GM21528 (cell line): ENCODE data around the gene DSCAML1.

Experiments
- ATAC-seq: cut with Tn5 transposase; IDR thresholded peaks from one replicate; pipeline ENCODE4 v1.9.1; 2021; ENCODE audit warnings: mild to moderate bottlenecking, moderate library complexity; ENCODE audit not compliant: unreplicated experiment, low FRiP score

The DSCAML1 gene

DNA sequence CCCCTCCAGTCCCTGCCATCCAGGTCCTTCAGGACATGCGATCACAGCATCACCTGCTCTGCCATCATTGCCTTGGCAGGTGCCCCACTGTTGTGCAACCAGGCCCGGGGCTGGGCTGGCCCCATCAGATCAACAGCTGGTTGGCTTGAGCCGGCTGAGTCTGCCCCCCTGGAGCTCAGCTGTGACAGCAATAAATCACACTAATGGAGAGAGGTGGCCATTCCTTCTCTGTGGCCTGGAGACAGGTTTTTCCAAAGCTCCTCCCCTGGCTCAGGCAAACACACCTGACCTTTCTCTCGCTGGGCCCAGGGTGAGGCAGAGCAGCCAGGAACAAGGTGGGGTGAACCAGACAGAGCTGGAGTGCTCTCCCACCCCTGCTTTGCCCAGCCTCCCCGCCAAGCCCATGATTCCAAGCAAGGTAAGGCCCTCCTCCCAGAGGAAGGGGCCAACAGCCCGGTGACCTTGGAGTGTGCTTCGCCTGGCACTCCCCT, 36.4 kb upstream of the DSCAML1 start:
- ATAC-seq, result no peak

DNA sequence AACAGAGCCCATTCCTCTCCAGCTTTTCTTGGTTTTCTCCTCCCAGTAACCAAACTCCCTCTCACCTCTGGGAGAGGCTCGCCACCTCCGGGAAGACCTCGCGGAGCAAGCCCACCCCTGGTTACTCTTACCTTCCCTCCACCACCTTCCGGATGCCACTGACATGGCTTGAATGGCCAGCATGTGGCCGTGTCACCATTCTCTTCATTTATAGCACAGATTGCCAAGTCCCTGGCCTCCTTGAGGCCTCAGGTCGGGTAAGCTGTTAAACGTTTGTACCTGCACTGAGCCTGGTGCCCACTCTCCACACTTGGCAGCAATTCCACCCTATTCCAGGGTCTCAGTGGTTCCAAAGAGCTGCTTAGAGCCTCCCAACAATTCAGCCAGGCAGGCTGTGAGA, 35.5 kb upstream of the DSCAML1 start:
- ATAC-seq, result no peak

DNA sequence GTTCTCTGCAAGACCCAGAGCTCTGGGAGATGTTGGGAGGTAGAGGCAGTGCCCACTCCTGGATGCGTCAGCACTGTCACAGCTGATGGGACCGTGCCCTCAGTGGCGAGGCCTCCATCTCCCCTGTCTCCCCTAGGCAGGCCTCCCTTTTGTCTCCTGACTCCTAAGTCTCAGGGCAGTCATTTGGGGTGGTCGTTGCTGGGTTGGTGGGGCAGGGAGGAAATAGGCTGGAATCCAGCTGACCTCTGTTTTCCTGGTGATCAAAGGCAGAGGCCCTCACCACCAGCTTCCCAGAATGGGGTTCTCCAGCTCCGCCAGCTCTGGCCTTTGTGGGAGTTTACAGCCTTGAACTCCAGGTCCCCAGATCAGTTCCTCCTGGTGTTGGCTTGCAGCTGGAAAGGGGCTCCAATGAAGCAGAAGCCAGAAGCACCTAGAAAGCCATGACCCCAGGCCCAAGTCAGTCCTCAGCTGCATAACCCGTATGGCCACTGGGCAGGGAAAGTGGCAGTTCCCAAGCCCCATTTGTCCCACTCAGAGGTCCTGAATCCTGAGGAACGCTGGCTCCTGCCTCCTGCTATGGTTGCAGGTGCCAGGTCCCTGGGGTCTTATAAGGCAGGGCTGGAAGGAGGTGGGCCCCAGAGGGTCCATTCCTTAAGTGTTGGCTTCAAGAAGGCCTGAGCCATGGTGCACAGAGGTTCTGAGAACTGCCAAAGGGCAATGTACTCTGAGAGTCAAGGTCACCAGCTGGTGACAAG, 34.8 kb upstream of the DSCAML1 start:
- no peak for ATAC-seq

DNA sequence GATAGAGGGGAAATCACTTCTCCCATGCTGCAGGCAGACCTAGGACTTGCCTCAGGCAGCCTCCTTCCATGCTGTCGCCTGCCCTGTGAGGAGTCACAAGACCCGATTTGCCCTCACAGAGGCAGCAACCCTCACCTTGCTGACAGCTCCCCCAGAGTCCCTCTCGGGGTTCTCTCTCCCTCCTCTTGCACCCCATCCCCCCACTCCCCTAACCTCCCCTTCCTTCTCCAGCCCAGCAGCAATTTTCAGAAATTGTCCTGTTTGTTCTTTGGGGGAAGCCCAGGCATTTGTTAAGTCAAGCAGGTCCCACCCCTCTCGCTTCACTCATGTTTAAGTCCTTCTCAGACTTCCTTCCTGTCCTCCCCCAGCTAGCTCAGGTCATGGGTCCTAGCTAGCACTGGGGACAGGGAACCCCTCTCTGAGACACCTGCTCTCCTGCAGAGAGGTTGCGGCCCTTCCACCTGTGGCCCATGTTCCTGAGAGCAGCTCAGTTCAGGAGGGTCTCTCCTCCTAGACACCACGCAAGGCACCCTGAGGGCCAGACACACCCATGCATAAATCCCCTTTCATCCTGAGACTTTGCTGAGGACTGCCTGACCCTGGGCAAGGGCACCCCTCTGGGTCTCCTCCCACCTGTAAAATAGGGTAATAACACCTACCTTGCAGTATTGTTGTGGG, 33.8 kb upstream of the DSCAML1 start:
- ATAC-seq, result no peak

DNA sequence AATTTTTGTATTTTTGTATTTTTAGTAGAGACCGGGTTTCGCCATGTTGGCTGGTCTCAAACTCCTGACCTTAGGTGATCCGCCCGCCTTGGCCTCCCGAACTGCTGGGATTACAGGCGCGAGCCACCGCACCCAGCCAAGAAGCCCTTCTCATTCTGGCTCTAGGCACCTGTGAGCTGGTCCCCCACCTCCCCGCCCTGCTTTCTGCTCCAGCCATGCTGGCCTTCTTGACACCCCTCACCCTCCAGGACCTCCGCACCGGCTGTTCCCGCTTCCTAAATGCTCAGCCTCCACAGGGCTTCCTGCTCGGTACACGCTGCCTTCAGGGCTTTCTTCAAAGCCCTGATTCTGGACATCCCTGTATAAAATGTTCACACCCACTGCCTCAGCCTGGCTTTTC, 33.1 kb upstream of the DSCAML1 start:
- no peak for ATAC-seq

DNA sequence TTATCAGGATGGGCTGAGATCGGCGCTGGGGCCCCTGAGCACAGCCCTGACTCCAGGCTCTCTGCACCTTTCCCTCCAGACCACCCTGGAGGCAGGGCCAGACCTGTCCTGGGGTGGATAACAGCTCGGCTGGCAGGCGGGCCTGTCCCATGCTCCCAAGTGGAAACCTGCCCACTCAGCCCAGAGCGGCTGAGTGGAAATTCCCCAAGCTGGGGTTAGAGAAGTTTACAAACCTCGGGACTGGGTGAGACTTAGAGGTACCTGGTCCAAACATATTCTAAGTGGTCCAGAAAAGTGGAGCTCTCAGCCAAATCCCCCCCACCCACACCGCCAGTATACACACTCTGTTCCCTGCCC, 32.3 kb upstream of the DSCAML1 start:
- ATAC-seq, result no peak

DNA sequence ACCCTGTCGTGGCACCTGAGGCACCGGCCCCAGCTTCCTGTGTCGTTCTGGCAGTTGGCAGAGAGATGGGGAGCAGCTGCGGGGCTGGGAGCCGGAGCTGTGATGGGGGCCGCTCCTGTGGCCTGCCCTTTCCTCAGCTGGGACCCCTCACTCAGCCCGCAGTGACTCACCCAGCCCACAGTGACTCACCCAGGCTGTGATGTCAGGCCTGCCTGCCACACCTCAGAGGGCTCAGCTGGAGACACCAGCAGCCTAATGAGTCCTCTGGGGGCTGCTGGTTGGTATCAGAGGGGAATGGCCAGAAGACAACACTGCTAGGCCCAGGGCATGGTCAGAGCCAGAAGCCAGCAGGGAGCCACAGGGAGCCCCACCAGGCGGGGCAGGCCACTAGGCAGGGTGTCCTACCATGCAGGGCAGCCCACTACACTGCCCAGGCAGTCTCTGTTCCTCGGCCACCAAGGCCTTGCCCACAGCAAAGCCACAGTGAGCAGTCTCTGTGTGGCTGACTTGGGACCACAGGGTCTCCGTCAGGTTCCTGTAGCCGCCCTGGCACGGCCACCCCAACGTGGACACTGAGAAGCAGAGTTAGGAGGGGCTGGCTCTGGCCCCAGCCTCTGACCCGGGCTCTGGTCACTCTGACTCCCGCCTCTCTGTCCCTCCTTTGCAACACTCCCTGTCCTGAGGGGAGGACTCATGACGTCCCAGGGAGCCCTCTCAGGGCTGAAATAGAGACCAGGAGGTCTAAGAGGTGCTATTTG, 31.8 kb upstream of the DSCAML1 start:
- no peak for ATAC-seq

DNA sequence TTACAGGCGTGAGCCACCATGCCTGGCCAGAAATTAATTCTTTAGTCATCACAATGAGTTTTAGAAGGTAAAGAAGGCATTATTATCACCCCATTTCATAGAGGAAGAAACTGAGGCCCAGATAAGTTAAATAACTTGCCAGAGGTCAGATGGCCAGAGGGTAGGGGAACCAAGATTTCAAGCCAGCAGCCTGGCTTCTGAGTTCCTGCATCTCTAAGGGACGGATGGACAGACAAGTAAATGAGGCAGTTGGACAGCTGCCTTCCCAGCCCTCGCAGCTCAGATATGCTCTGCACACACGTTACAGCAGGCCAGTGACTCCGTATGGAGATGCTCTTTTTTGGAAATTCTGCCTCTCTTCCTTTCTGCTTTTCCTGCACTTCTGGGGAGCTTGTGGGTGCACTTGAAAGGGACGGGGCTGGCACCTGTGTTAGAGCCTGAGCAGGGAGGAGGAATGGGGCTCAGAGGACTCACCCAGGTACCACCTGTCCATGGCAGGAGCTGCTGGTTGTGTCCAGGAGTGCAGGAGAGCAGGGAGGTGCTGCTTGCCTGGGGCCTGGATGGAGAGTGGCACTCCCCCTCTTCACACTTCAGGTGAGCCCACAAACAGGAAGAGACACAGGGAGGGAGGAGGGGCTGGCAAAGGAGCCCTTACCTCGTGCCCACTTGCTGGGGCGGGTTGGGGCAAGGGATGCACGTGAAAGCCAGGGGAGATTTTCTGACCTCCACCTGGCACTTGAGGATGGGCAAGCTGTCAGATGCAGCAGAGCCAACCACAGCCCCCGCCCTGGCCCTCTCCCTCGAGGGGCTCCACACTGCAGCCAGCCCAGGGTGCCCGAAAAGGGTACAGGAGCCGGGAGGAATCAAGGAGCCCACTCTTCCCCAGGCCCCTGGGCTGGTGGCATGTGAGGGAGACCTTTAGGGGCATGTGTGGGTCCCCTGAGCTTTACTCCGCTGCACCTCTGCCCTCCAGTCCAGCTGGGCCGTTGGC, 30.8 kb upstream of the DSCAML1 start:
- ATAC-seq, result no peak

DNA sequence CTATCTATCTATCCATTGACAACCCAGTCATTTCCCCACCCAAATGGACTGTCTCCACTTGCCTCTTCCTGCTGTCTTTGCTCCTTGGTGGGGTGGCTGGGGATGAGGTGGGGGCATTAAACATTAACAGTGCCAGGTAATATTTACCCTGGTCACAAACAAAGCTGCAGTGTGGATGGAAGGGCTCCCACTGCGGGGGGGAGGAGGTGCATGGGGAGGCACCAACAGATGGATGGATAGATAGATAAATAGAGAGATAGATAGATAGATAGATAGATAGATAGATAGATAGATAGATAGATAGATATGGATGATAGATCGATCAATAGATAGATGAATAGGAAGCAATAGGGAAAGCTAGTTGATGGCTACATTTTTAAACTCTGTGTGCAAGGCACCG, 29.8 kb upstream of the DSCAML1 start:
- ATAC-seq, result no peak

DNA sequence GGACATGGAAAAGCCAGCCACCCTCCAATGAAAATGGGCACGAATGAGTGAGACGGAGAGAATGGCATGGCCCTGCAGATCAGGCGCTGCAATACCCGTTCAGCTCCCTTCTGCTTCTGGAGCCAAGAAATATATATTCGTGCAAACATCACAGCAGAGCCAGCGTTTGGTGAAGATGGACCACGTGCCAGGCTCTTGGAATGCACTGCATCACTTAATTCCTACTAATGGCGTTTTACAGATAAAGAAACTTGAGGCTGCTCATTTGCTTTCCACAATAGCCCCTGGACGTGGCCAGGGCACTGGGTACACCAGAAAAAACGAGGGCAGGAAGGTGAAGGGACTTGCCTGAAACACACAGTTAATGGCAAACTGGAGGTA, 29.2 kb upstream of the DSCAML1 start:
- ATAC-seq, result no peak

DNA sequence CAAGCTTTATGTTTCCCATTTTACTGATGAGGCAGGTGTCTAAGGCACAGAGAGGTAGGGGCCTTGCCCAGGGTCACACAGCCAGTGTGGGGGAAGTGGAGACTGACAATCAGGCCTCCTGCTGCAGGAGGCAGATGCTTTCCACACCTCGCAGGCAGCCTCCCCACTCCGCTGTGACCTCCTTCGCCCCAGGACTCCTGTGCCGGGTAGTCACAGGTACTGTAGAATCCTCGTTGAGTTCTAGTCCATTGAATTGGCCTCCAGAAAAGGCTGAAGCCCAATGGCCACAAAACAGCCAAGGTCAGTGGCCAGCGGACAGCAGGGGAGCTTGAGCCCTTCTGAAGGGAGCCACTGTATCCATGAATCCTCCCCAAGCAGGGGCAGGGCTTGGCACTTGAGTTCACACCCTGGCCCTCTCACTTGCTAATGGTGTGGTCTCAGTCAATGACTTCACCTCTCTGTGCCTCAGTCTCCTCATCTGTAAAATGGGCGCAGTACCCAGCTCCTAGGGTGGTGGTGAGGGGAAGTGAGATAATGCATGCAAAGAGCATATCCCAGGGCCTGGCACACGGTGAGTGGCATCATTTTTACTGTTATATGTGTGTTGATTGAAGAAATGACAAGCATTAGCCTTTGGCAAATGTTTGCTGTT, 28.6 kb upstream of the DSCAML1 start:
- ATAC-seq, result no peak

DNA sequence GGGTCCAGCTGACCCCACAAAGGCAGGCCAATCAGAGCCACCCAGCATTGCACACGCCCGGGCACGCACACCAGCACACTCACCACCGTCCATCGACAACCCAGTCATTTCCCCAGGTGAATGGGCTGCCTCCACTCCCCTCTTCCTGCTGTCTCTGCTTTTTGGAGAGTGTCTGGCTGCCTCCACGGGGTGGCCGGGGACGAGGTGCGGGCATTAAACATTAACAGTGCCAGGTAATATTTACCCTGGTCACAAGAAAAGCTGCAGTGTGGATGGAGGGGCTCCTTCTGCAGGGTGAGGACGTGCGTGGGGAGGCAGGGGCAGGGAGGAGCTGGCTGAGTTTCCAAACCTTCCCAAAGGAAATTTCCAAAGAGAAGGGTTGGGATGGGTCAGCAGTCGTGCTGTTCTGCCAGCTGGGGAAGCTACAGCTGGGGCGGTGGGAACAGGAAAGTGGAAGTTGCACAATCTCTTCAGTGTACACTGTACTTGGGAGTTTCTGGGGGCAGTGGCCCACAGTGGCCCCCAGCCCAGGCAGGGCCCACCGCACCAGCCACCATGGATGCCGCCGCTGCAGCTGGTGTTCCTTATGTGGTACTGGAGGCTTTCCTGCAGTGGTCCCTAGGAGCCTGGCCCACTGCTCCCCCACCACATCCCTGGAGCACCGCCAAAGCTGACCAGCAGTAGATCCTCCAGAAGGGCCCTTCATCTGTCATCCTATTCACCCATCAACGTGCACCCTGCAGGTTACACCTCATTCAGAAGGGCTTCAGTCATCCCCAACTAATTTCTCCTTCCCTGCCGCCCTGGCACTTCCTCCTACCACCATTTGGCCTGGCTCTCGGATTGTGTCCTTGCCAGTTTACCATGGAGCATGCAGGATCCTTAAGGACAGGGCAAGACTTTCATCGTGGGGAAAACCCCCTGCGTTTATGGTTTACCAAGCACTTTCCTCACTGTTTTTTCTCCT, 27.8 kb upstream of the DSCAML1 start, which contains the start of gene FXYD2:
FXYD2 (minus strand) TSS at position 174 of the 967 bp plus-strand sequence; CDS start at position 108, 66 bp downstream.
- ATAC-seq, result no peak

DNA sequence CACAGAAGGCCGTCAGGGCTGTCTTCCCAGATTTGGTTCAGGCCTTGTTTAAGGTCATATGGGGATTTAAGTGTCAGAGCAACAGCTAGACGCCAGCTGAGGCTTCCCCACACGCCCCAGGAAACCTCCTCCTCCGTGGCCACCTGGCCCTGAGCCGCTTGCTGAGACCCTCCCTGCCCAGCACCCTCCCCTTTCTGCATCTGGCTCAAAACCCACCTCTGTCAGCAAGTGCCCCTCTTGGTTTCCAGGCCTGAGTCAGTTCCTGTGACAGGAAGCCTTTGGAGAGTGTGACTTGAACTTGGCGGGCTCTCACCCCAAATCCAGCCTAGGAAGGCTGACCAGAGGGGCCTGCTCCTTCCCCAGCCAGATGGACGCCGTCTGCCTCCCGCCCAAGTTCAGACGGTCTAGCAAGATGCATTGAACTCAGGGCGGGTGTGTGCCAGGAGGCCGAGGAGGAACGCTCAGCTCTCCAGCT, 27.0 kb upstream of the DSCAML1 start:
- ATAC-seq, result no peak

DNA sequence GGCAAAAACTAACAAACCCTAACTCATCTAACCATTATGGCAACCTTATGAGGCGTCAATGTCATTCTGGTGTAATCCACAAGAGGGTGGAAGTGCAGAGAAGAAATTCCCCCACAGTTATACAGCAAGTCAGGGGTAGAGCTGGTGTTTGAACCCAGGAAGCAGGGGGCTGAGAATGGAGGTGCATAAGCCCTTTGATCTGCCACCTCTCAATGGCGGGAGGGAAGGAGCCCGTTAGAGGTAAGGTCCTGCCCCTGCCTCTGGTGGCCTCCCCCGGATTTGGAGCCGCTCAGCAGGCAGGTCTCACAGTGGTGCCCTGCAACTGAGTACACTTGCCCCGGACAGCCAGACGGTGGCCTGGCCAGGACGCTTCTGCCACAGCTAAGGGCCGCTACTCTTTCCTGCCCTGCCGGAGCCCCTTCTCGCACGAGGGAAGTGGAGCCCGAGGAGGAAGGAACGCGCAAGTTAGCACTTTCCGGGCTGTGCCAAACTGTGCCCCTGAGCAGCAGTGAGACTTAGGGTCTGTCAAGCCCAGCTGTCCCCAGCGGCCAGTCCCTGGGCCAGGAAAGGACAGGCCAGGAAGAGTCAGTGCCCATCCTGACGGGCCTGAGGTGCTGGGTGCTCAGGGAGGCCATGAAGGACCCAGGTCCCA, 26.4 kb upstream of the DSCAML1 start:
- no peak for ATAC-seq

DNA sequence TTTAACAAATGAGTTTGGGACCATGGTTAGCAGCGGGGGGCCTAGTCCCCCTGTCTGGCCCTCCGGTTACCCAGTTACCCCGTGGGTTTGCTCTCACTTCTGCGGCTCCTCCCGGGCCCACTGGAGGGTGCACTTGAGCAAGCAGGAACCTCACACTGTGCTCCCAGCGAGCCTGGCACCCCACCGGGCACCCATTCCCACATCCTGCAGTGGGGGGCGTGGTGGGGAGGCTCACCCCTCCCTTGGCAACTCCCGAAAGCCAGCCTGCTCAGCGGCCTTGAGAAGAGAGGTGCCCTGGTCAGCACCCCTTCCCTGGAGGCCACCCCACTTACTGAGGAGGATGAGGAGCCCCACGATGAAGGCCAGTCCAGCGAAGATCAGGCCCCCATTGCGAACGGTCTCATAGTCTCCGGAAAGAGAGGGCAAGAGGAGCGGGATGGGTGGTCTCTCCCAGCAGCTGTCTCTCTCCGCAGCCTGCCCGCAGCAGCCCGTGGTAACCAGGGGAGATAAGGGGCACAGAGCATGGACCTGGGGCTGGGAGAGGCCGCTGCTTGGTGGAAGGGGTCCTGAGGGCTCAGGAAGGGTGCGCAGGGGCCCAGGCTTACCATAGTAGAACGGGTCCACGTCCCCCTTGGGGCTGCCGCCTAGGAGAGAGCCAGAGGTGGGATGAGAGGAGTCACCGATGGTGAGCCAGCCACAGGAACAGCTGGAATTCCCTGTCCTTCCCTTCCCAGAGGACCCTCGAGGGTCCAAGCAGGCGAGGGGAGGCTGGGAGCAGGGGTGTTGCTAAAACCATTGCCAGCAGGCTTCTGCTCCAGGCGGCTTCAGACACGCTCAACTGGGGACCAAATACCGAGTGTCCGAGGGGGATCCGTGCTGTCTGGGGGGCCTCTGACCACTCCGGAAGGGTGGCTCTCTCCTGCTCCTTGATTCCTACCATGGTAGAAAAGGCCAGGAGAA, 25.3 kb upstream of the DSCAML1 start:
- ATAC-seq, result no peak

DNA sequence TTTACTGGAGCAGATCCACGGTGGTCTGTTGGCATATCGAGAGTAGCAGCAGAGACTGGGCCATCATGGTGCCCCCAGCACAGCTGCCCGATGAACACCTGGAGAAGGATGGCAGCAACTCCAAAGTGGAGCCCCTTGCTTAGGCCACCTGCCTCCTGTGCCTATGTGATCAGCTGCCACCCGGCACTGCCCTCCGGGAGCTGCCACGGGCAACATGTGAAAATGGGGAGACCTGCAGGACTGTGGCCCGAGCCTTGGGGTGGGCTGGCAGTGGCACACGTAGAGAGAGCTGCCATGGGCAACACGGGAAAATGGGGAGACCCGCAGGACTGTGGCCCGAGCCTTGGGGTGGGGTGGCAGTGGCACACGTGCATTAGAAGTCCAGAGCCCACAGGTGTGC, 24.4 kb upstream of the DSCAML1 start:
- no peak for ATAC-seq

DNA sequence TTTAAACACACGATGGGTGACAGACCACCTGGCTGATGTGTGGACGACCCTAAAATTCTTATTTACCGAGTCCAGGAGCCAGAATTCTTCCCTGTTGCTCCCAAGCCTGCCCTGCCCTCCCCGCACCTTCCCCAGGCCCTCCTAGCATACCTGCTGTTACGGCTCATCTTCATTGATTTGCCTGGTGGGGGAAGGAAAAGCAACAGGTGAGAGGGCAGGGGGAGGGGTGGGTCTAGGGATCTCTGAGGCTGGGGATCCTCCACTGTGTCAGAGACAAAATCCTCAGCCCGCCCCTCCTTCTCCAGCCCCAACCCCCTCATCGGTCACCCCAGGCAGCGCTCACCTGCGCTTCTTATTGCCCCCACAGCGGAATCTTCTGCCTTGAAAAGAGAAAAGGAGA, 23.5 kb upstream of the DSCAML1 start:
- ATAC-seq, result no peak
